Thyroid gland (tissue), 4 donors: Measurements from ENCODE around the gene HECTD4.

ENCODE experiments used
- CTCF ChIP-seq, 6 experiments: fragments of 200-600 bp in 3 of 6; fragments of 450-650 bp in 3 of 6; sonication (generic) in 3 of 6; IDR thresholded peaks; one replicate each; pipeline ENCODE4 v1.5.1; 2016 to 2019; ENCODE audit warnings: antibody characterized with exemption in 6 of 6, mild to moderate bottlenecking in 2 of 6, inconsistent platforms in 1 of 6, moderate library complexity in 1 of 6
- POLR2A ChIP-seq, 2 donors: fragments of 450-650 bp; IDR thresholded peaks; one replicate each; pipeline ENCODE4 v1.6.1; 2017; ENCODE audit warnings: antibody characterized with exemption in 2 of 2, mild to moderate bottlenecking in 2 of 2, moderate library complexity in 1 of 2

GRCh38 chr12:112370199-112370598, 12.0 kb downstream of the HECTD4 start:
- TF ChIP-seq CTCF (IDR thresholded peaks at IDR 0.05), result no peak
- no peak for TF ChIP-seq POLR2A (IDR thresholded peaks at IDR 0.05)
